Ramos (cell line): Measurements from ENCODE around the gene CLEC16A.
"Not testable (repeated sequence)": the region's sequence is repeated elsewhere in the genome, so short reads cannot be mapped to it uniquely, and the experiment has no call there.

Source experiments
- in situ Hi-C: fragments of 300-500 bp; cut with MboI; formaldehyde crosslinking; loops from one replicate; pipeline ENCODE4 v1.14.3; 2022; ENCODE audit warnings: low sequenced_read_pairs; ENCODE audit not compliant: unreplicated experiment

The CLEC16A gene

GRCh38 chr16:11213799-11214198, 269.4 kb downstream of the CLEC16A start:
- in situ Hi-C loops = no loop called here

- in situ Hi-C loops = no loop called here
Measured at GRCh38 chr16:11215935-11216556, 271.7 kb downstream of the CLEC16A start.

GRCh38 chr16:11217651-11218603, 273.6 kb downstream of the CLEC16A start:
- in situ Hi-C loops = no loop called here

GRCh38 chr16:11218604-11218962, 274.2 kb downstream of the CLEC16A start:
- in situ Hi-C loops = no loop called here

- in situ Hi-C loops = no loop called here
Measured at GRCh38 chr16:11219178-11219577, 274.8 kb downstream of the CLEC16A start.

- in situ Hi-C loops = not testable (repeated sequence)
Measured at GRCh38 chr16:11220507-11220906, 276.1 kb downstream of the CLEC16A start.

GRCh38 chr16:11224096-11224893, 279.9 kb downstream of the CLEC16A start:
- in situ Hi-C loops = no loop called here

GRCh38 chr16:11224894-11225676, 280.7 kb downstream of the CLEC16A start:
- in situ Hi-C loops = no loop called here

GRCh38 chr16:11225677-11226549, 281.5 kb downstream of the CLEC16A start:
- in situ Hi-C loops = no loop called here

- in situ Hi-C loops = no loop called here
Measured at GRCh38 chr16:11229432-11229831, 285.1 kb downstream of the CLEC16A start.

- in situ Hi-C loops = no loop called here
Measured at GRCh38 chr16:11229906-11230305, 285.5 kb downstream of the CLEC16A start.

GRCh38 chr16:11231367-11231970, 287.1 kb downstream of the CLEC16A start:
- in situ Hi-C loops = no loop called here
